HK-2 (cell line): Measurements from ENCODE around the gene CRTC3.
"Not testable (repeated sequence)": the region's sequence is repeated elsewhere in the genome, so short reads cannot be mapped to it uniquely, and the experiment has no call there.

ENCODE experiments used
- DNase-seq: peaks from one replicate; pipeline ENCODE4 v3.0.0-alpha.2; 2018; ENCODE audit not compliant: unreplicated experiment

CRTC3 gene

GRCh38 chr15:90677807-90678790, 148.4 kb downstream of the CRTC3 start:
- no peak for DNase-seq

DNA sequence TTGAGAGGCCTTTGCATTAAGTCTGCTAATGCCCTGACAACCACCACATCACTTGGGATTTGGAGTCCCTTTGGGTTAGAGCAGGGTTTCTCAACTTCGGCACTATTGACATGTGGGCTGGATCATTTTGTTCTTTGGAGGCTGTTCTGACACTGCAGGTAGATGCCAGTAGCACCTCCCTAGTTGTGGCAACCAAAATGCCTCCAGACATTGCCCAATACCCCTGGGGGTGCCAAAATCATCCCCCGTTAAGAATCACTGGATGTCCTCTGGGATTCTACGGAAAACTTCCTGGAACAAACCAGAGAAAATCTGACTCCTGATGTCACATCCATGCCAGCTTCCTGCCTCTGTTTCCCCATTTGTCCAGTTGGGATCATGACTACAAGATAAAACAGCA, 150.2 kb downstream of the CRTC3 start:
- no peak for DNase-seq

- no peak for DNase-seq
These were observed 150.7 kb downstream of the CRTC3 start for GRCh38 chr15:90680371-90680935.

GRCh38 chr15:90681056-90681455, 151.3 kb downstream of the CRTC3 start:
- no peak for DNase-seq

GRCh38 chr15:90681480-90681879, 151.8 kb downstream of the CRTC3 start:
- DNase-seq = peak; percentile 31

GRCh38 chr15:90683371-90683770, 153.6 kb downstream of the CRTC3 start:
- DNase-seq = no peak

GRCh38 chr15:90683876-90684275, 154.2 kb downstream of the CRTC3 start:
- DNase-seq = no peak

GRCh38 chr15:90684281-90684680, 154.6 kb downstream of the CRTC3 start:
- no peak for DNase-seq

- no peak for DNase-seq
These were observed 156.1 kb downstream of the CRTC3 start for GRCh38 chr15:90685591-90686434.

- DNase-seq = no peak
These were observed 156.9 kb downstream of the CRTC3 start for GRCh38 chr15:90686435-90687218.

GRCh38 chr15:90689326-90689961, 159.7 kb downstream of the CRTC3 start:
- DNase-seq = not testable (repeated sequence)

DNA sequence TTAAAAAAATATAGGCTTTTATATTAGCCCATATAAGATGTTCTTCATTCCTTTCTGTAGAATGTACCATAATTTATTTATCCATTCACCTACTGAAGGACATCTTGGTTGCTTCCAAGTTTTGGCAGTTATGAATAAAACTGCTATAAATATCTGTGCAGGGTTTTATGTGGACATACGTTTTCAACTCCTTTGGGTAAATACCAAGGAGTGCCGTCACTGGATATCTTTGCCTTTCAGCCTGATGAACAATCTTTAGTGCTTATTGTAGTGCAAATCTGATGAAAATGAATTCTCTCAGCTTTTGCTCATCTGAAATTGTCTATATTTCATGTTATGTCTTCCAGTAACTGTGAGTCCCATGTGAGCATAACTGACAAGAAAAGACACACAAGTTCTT, 160.9 kb downstream of the CRTC3 start:
- no peak for DNase-seq

- no peak for DNase-seq
These were observed 161.6 kb downstream of the CRTC3 start for GRCh38 chr15:90691369-90691768.

- no peak for DNase-seq
These were observed 162.5 kb downstream of the CRTC3 start for GRCh38 chr15:90691982-90692773.
